Uterus (tissue), 2 donors: ENCODE measurements around the gene RAB11FIP3.

Experiments used
- POLR2A ChIP-seq, 2 donors: fragments of 450-650 bp; IDR thresholded peaks; one replicate each; pipeline ENCODE4 v1.6.1; 2016; ENCODE audit warnings: antibody characterized with exemption in 2 of 2, mild to moderate bottlenecking in 1 of 2, moderate library complexity in 1 of 2
- TF ChIP-seq, protein P1 (sequence below), 4 experiments: fragments of 200-600 bp in 2 of 4; fragments of 450-650 bp in 2 of 4; sonication (generic) in 2 of 4; IDR thresholded peaks; one replicate each; pipeline ENCODE4 v1.5.1; 2016 to 2019; ENCODE audit warnings: antibody characterized with exemption in 4 of 4, mild to moderate bottlenecking in 2 of 4, moderate library complexity in 1 of 4

DNA sequence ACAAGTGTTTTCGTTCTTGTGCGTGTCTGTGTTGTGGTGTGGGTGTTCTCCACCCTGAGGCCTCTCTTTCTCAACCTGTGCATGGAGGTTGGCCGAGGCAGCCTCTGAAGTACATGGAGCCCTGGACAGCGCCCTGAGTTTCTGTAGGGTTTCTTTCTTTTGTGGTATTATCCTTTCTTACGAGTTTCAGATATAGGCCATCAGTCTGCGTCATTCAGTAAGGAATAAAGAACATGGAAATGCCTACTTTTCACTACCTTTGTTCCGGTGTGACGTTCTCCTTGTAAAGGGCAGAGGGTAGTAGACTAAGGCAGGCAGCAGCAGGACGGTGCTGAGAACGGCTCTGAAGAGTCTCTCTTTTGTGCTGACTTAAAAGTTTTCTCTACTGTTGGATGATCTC, 18.6 kb downstream of the RAB11FIP3 start:
- TF ChIP-seq, protein P1, sequence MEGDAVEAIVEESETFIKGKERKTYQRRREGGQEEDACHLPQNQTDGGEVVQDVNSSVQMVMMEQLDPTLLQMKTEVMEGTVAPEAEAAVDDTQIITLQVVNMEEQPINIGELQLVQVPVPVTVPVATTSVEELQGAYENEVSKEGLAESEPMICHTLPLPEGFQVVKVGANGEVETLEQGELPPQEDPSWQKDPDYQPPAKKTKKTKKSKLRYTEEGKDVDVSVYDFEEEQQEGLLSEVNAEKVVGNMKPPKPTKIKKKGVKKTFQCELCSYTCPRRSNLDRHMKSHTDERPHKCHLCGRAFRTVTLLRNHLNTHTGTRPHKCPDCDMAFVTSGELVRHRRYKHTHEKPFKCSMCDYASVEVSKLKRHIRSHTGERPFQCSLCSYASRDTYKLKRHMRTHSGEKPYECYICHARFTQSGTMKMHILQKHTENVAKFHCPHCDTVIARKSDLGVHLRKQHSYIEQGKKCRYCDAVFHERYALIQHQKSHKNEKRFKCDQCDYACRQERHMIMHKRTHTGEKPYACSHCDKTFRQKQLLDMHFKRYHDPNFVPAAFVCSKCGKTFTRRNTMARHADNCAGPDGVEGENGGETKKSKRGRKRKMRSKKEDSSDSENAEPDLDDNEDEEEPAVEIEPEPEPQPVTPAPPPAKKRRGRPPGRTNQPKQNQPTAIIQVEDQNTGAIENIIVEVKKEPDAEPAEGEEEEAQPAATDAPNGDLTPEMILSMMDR (IDR thresholded peaks at IDR 0.05) = no peak
- TF ChIP-seq POLR2A (IDR thresholded peaks at IDR 0.05) = no peak
